Activated CD8-positive, alpha-beta memory T cell treated with anti-CD3 and anti-CD28 coated beads, Interleukin-2, amount 50 U/mL, for 1 hour (primary cell): ENCODE data around the gene PTCH1.

Source experiments
- DNase-seq: peaks from one replicate; pipeline ENCODE4 v3.0.0-alpha.2; 2020; ENCODE audit errors: extremely low read depth

The PTCH1 gene

DNA sequence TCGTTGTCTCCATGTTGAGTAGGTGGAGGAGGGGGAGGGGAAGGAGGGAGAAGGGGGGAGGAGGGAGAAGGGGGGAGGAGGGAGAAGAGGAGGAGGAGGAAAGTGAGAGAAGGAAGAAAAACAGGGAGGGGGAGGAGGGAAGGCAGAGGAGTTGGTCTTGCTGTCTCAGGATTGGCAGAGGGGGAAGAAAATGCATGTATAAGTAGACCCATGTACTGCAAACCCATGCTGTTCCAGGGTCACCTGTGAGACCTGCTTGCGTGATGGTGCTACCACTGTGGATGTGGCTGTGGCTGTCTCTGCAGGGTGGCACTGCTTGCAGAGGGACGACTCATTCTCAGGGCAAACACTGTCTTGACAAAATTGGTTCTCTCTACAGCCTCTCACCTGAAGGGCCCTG lies 76.3 kb downstream of the PTCH1 start:
- DNase-seq: no peak

DNA sequence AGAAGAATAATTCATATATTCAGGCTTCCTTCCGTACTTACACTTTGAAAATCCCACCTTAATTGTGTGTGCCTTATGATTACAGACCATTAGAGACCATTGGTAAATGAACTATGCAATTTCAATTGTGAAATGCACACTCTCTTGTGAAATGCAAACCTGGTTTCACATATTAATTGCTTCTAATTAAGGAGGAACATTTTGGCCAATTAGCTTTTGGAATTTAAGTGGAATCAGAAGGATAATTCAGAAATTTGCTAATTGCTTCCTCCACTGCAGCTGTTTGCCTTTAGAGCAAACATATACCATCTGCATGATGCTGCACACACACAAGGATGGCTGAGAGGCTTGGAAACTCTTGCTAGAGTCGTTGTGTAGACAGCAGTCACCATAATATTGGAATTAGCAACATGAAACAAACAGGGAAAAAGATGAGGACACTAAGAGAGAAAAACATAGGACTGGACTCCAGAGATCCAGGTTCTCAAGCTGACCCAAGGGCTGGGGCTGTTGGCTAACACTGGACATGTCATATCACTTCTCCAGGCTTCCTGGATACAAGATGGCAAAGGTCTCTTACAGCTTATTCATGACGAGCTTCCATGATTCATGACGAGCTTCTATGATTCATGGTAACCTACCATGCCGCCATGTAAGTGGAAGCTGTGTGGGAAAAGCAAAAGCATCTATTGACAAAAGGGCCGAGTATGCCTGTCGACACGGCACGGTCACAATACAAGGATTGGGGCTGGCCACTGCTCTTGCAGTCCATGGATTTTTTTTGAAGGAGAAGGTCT lies 78.0 kb downstream of the PTCH1 start:
- DNase-seq: no peak

DNA sequence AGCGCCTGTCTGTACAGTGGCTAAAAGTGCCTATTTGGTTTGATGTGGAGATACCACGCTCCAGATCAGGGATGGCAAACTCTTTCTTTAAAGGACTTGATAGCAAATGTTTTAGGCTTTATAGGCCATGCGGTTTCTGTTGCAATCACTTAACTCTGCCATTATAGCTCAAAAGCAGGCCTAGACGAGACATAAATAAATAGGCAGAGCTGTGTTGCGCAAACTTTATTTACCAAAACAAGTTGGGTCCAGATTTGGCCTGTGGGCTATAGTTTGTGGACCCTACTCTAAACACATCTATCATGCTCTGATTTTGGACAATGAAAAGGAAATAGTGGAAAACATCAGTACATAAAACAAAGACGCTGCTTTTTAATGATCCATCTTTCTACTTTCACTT lies 79.2 kb downstream of the PTCH1 start:
- no peak for DNase-seq

DNA sequence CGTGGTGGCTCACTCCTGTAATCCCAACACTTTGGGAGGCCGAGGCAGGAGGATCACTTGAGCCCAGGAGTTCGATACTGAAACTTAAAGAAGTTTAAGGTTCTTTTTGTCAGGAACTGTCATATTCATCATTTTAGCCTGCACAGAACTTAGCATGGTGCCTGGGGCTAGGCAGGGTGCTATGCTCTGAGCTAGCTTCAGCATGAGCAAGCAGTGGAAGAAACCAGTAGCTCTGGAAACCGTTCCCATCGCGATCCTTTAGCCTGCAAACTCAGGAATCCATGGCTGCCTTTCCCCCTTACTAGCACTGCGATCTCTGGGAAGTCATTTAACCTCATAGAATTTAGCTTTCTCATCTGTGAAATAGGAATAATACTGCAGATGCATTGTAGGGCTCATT lies 80.4 kb downstream of the PTCH1 start:
- no peak for DNase-seq

DNA sequence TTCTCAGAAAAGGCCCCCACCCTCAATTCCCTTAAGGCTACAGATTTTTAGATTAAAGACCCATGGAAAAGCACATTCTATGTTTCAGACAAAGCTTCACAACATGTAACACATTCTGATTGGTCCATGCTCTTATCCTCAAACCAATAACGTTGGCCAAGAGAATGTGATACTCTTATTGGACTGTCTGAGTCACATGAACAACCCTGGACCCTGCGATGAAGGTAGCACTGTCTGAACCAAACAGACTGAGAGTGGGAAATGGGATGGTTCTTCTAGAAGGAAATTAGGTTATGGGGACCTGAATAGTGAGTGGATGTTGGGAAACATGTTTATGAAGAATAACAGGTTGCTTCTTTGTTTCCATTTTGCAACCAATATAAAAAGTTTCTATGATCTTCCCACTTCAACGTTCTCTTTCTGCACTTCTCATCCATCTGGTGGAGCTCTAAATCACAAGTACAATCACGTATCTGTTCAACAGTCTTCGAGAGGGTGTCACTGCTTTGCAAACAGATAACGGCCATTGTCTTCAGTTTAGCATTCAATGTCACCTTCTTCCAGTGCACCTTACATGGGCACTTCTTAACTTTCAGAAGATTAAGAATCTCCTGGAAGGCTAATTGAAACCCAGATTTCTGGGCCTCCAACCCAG lies 81.6 kb downstream of the PTCH1 start:
- DNase-seq: no peak

DNA sequence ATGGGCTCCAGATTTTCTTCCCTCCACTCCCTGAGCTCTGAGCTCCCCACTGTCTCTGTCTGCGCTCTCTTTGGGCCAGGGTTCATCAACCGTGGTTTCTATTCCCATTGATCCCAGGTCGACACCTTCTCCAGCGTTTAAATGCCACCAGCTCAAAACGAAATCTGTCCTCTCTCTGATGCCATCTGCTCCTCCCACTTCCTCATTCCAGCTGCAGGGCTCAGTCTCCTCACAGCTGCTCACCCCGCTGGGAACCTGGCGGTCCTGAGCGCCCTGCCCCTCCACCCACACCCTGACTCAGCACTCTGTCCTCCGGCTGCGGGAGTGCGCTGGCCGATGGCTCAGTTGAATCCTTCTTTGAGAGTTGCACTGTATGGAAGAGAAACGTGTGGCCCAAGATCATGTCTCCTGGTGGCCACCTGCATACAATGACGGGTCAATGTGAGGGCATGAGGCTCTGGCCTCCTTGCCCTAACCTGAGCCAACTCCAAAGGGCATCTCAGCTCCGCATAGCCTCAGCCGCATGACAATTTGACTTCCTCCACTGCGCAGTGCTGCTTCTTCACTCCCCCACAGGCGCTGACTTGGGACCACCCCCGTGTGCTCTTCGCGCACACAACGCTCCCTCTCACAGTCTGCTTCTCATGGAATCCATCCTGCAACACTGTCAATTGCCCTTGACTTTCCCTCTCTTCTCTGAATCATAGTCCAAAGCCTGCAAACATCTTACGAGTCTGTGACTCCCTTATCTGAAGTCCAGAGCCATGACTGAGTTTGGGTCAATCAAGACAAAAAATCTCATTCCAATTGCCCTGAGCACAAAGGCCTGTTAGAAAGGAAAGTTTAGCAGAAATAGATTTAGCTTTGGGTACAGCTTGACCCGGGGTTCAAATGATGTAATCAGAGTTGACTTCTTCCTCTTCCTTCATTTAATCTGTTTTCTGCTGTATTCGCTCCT lies 82.4 kb downstream of the PTCH1 start:
- DNase-seq: no peak

DNA sequence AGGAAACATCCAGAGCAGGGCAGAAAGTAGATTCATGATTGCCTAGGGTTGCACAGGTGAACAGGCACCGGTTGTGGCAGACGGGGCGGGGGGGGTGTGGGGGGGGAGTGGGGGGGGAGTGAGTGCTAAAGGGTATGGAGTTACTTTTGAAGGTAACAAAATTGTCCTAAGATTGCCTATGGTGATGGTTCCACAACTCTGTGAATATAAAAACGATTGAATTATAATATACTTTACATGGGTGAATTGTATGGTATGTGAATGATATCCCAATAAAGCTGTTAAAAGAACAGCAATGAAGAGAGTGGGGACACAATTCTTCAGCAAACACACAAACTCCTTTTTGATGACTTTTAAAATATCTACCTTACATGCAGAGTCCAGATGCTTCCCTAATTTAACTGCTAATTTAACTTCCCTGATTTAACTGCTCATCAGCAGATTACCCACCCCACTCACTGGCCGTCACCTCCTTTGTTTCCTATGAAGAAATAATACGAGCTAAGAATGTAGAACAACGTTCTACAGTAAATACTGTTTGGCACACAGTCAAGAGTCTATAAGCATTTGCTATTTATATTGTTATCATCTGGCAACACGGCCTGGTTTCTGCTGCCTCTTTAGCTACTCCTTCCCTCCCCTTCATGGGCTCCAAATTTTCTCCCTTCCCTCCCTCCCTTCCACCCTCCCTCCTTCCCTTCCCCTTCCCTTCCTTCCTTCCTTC lies 83.5 kb downstream of the PTCH1 start:
- no peak for DNase-seq

DNA sequence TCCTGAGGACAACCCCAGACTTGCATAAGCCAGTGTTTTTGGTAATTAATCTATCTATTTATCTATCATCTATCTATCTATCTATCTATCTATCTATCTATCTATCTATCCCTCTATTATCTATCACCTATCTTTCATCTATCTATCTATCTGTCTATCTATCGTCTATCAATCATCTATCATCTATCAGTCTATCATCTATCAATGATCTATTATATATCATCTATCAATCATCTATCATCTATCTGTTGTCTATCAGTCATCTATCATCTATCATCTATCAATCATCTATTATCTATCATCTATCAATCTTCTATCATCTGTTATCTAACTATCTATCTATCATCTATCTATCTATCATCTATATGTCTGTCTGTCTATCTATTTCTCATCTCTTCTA lies 85.5 kb downstream of the PTCH1 start:
- no peak for DNase-seq

DNA sequence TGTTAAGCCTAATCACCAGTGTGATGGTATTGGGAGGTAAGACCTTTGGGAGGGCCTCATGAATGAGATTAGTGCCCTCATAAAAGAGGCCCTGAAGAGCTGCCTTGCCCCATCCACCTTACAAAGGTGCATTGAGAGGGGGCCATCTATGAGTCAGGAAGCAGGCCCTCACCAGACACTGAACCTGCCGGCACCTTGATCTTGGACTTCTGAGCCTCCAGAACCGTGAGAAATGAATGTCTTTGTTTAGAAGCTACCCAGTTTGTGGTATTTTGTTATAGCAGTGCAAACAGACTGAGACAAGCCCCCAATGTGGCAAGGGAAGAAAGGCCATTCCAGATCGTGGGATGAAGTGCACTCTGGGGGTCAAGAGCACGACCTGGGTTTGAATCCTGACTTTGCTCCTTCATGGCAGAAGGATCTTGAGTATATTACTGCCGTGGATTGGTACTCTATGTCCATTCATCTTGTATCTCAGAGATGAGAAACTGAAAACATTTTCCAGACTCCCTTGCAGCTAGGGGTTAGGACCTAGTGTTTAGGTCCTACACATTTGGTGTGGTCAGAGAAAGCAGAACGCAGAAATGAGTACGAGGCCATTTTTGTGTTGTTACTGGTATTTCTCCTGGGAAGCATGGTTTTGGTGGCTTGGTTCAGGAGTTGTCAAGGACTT lies 86.7 kb downstream of the PTCH1 start:
- no peak for DNase-seq

DNA sequence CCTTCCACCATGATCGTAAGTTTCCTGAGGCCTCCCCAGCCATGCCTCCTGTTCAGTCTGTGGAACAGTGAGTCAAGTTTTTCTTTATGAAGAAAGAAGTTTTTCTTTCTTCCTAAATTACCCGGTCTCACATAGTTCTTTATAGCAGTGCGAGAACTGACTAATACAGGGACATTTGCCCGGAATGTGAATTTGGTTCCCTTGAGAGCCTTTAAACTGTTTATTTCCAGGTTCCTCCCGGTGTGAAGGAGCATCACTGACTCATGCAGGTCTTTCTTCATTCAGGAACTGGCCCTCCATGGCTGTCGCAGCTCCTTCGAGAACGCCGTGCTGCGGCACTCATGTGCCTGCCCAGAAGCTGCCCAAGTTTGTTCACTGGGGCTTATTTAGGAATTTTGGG lies 87.7 kb downstream of the PTCH1 start:
- no peak for DNase-seq

DNA sequence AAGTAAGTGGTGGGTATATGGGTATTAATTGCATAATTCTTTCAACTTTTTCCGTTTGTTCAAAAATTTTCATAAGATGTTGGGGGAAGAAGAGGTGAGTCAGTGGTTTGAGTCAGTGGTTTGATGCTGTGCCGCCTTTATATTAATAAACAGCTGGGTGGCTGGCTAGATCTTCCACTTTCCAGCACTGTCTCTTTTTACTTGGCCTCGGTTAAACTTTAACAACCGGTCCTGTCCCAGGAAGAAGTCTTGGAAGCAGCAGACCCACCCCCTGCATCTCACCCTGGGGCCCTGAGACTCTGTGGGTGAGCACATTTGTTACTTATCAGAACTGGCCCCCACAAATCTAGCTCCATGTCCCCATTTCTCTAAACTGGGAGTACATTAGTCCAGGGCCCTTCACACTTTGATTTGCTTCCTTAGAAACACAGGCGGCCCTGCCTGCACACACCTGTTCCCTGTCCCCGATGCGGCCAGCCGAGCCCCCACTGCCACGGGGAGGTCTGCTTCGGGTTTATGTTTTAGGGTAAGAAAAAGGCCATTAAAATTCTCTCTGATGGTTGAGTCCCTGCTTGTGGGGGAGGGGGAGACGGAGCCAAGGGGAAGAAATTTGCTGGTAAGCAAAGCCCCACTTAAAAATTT lies 90.7 kb downstream of the PTCH1 start:
- no peak for DNase-seq

DNA sequence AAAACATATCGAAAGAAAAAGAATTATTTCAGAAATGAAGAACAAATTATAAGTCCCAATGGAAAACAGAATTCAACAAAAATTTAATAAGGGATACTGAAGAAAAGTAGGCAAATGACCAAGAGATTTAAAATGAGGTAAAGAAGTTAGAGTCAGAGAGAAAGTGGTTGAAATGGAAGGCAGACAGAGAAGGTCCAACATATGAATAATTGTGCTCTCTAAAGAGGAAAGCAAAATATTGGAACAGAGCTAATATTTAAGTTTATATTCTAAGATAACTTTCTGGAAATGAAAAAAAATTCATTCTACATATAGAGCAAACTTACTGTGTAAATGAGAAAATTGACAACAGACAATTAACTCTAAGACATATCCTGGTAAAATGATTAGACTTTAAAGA lies 94.1 kb downstream of the PTCH1 start:
- DNase-seq: no peak

DNA sequence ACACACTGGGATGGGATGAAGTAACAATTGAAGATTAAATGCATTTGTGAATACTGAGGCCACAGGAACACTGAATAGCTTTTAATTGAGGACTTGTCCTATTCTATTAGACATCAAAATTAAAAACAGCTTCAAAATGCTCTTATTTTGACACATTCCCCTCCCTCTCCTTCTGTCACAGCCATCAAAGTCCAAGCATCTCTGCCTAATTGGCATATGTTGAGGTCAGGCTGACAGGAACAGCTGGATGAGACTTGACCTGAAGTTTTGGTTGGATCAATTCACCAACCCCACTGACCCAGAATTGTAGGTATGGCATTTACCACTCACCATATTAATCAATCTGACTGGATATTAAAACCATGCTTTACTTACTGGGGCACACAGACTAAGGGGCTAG lies 96.3 kb downstream of the PTCH1 start:
- no peak for DNase-seq

DNA sequence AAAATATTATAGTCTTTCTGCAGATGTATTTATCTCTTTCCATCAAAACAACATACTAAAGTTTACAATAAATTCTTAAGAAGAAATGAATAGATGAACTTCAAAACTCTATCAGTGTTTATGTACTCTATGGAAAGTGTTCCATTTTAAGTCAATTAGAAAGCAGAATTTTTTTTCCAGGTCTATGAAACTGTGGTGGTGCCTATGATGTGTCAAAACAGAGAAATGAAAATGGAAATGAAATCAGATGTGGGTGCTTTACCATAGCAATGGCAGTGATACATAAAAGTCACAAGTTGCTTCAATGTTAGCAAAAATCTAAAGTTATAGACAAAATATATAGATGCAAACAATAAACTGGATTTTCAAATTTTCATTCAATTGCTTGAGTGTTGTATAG lies 97.3 kb downstream of the PTCH1 start:
- DNase-seq: no peak

DNA sequence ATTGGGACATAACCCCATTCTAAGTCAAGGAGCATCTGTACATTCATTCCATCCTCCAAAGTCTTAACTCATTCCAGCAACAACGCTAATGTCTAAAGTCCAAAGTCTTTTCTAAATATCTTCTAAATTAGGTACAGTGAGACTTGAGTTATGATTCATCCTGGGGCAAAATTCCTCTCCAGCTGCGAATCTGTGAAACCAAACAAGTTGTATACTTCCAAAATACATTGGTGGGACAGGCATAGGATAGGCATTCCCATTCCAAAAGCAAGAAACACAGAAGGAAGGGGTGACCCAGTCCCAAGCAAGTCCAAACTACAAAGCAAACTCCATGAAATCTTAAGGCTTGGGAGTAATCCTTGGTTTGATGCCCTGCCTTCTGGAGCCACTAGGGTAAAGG lies 101.6 kb downstream of the PTCH1 start:
- no peak for DNase-seq

DNA sequence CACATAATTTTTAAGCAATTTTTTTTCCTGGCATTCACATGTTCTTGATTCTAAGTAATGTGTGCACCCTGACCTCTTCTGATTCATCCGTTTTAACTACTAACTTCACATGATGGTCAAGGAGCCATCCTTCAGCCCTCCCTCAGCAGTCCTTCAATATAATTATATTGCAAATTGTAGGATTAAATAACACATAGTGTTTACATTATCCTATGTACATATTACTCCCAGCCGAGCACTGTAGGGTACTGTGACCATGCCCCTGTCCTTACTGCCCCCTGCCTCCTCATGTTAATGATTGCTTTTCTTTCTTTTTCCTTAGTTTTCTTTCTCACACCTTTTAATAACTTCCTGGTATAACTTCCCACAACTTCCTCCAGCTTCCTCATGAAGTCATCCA lies 103.0 kb downstream of the PTCH1 start:
- DNase-seq: no peak

DNA sequence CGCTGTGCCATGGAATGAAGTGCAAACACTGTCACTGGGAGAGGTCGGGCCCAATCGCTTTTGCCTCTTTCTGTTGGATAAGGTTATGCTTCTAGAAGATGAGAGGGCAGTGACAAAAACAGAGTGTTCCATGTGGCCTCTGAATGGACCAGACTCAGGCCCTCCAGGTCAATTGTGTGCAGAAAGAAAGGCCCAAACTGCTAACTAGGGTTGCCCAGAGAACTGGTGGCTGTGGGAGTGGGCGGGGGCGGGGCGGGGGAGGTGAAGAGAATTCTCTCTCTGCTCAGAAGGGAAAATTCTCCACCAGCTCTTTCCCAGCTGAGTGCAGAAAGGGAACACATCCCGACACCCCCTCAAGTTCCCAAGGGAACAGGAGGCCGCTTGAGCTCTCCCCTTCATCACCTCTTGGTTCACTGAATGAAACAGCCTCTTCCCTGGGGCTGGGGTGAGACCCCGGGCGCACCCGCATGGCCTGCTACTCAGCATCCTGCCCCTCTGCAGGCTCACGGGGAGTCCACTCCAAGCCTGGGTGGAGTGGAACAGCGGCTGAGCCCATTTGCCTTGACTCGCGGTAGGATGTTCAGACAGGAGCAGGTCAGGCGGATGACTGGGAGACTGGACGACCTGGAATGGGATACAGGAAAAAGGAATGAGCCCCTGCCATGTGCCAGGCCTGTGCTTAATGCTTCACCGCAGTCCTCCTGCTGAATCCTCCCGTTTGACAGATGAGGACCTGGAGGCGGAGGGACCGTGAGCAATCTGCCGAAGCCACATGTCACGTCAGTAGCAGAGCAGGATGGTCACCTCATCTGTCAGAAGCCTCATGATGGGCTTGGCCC lies 105.5 kb downstream of the PTCH1 start:
- DNase-seq: no peak

DNA sequence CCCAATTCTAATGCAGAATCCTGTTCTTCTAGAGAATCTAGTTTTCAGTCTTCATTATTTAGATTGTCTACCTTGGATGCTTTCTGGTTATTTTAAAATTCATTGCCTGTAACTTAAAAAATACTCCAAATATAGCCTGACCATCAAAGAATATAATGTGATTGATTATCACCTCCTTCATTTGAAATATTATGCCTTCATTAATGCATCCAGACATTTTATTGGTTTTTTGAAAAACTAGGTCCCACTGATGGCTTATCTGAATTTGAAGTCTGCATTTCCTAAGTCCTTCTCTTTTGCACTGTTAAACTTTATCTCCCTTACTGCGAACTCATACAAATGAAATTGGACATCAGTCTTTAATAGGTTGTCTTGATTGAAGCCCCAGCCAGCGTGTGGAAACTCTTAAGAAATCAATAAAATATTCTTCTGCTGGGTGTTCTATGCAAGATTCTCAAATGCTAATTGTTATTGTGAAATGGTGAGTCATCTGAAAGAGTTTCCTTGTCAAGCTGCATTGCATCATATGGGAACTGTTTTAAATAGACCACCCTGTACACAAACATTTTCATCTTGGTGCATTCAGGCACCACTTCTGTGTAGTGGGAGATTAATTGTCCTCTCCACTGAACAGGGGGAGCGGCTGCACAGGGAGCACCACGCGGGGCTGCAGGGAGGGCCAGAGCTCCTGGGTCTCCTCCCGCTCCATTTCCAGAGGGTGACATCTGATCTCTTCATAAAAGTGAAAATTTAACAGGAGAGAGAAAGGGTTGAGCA lies 106.9 kb downstream of the PTCH1 start:
- DNase-seq: no peak

DNA sequence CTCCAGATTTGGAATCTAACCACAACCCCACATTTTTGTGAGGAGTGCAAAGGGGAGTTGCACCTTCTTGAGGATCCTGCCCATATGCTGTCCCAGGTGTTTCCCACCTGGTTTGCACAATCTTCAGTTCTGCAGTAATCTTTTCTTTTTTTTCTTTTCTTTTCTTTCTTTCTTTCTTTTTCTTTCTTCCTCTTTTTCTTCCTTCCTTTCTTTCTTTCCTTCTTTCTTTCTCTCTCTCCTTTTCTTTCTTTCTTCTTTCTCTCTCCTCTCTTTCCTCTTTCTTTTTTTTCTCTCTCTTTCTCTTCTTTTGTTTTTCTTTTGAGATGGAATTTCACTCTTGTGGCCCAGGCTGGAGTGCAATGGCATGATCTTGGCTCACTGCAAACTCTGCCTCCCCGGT lies 109.2 kb downstream of the PTCH1 start:
- DNase-seq: no peak
